GM12873 (cell line): ENCODE measurements around the gene TSPO2.

Experiments used
- TF ChIP-seq, protein P1 (sequence below): IDR thresholded peaks from 2 replicates; pipeline ENCODE4 v1.5.1; 2012; ENCODE audit warnings: low read depth, mild to moderate bottlenecking, moderate library complexity, low read length, control low read depth; ENCODE audit not compliant: insufficient read depth; ENCODE audit errors: missing control alignments

Gene TSPO2

DNA sequence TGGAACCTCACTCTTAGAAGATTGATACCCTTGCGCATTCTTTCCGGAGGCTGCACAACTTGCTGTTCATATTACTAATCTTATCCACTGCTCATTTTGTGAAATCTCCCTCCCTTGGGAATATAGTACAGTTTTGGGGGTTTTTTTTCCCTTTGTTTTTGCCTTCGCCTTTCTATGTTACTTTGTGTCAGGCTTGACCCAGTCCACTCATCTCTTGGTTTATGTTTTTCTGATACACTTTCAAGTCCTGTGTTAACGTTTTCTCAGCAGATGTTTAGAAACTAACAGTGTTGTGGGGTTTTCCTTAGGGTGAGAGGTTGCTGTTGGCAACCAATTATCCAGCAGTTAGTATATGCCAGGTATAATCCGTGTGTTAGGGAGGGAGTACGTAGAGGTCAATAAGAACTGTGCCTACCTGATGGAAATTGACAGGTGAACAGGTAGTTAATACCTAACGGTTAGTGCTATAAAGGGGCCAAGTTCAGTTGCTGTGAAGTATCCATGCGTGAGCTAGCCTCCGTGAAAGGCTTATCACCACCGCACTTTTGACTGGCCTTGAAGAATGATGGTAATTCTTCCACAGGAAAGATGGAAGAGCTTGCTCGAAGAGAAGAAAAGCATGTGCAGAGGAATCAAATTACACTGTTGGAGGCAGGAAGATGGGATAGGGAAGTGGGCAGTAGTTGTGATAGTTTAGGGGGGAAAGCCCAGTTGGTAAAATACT lies 31.9 kb downstream of the TSPO2 start:
- TF ChIP-seq, protein P1, sequence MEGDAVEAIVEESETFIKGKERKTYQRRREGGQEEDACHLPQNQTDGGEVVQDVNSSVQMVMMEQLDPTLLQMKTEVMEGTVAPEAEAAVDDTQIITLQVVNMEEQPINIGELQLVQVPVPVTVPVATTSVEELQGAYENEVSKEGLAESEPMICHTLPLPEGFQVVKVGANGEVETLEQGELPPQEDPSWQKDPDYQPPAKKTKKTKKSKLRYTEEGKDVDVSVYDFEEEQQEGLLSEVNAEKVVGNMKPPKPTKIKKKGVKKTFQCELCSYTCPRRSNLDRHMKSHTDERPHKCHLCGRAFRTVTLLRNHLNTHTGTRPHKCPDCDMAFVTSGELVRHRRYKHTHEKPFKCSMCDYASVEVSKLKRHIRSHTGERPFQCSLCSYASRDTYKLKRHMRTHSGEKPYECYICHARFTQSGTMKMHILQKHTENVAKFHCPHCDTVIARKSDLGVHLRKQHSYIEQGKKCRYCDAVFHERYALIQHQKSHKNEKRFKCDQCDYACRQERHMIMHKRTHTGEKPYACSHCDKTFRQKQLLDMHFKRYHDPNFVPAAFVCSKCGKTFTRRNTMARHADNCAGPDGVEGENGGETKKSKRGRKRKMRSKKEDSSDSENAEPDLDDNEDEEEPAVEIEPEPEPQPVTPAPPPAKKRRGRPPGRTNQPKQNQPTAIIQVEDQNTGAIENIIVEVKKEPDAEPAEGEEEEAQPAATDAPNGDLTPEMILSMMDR = no peak

DNA sequence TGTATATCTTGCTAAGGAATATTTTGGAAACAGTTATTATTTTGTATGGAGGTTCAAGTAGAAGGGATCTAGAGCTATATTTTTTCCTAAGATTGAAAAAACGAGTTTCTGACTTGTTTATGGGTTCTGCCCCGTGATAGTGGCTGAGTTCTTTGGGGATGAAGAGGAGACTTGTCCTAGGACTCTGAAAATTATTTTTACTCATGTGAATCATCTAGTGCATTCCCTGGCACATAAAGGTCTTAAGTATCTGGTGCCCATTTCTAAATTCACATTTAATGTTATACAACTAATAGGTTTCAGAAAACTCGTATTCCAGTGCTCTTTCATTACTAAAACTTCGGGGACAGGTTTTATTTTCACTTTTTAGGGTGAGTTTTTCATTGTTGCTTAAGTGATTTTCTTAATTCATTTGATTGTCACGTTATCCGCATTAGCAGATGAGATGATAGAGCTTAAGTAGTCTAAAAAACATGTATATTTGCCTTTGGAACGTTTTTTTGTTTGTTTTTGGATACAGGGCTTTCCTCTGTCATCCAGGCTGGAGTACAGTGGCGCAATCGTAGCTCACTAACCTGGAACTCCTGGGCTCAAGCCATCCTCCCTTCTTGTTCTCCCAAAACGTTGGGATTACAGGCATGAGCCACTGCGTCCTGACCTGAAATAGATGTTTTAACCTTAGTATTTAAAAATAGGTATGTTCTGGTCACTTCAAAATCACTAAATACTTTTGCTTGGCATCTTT lies 32.6 kb downstream of the TSPO2 start:
- TF ChIP-seq, protein P1 = no peak

DNA sequence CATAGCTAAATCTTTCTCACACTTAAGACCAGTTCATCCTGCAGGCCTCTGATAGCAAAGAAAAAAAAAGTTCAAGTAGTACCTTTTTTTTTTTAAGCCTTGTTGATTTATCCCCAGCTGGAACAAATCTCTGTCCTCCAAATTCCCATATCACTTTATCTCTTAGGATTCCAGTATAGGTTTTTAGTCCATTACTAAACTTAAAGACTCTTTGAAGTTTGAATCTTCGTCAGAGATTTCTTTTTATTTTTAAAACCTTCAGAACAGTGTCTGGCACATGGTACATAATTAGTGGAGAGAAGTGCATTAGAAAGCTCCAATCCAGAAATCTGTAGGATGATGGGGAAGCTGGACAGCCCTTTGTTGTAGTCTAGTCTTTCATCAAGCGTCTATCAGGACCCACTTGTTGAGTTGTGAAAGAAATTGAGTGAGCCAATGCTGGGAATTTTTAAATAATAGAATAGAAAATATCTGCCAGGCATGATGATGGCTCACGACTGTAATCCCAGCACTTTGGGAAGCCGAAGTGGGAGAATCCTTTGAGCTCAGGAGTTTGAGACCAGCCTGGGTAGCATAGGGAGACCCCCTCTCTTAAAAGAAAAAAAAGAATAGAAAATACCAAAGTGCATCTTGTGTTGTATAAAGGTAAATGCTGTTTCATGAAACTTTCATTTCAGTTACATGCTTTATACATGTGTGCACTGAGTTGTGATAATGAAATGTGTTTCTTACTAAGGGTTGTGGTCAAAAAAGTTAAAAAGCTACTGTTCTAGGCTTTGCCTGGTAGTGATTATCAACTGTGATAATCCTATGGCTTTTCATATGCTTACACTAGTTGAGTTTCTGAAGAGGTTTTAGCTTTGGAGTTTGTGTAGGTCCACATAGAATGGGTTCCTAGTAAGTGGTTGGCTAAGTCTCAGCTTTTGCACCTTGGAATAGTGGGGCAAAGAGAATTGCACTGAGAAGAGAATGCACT lies 33.7 kb downstream of the TSPO2 start:
- TF ChIP-seq, protein P1 = no peak

DNA sequence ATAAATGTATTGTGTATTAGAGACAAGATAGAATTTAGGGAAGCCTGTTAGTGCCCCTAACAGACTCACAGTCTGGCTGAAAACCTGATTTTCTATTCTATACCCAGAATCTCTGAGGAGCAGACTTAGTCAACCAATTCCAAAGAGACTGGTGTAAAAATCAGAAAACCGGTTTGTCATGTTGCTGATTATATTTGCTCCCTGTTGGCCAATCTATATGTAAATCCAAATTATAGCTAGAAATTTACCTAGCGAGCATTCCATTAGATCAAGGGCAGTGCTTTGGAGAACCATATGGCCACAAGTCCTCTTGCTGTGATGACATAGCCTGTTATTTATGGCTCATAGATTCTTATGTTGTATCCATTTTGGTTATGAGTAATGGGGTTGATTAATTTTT lies 35.3 kb downstream of the TSPO2 start:
- TF ChIP-seq, protein P1 = no peak

DNA sequence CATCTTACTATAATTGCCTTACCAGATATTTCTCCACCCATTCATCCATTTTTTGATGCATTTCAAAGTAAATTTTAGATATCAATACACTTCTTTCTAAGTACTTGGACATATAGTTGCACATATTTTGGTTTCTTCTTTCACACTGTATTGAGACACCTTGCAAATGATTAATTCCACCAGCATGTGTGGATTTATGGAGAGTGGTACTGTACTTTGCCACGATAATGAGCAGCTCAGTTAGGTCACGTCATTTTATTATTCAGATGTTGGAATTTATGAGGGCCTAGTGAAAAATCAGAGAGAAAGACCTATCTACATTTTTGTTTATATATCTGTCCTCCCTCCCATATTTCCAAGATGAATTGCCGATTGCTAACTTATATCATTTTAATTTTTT lies 35.8 kb downstream of the TSPO2 start:
- TF ChIP-seq, protein P1 = no peak

DNA sequence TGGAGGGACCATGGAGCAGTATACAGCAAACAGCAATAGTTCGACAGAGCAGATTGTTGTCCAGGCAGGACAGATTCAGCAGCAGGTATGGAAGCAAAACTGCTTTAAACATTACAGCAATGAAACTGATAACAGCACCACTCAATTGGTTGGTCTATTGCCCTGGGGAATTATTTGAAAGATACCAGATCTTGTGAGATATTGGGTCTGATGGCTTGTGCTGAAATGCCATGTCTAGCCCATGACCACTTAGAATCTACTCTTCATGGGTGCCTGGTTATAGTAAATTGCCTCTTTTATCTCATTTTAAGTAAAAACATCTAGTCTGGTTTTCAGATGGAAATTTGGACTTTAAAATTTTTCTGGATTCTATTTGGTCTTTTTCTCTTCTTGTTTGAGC lies 36.8 kb downstream of the TSPO2 start:
- TF ChIP-seq, protein P1 = no peak
